Neural cell (in vitro differentiated cells): ENCODE results near the gene MAMDC2. TPM values are rescaled to one million over a fixed set of nuclear protein-coding genes. Genes with fewer than 3 reads are reported as not detected.

ENCODE experiments used
- H2AFZ ChIP-seq: fragments of 200-600, 300-800 bp; sonication (generic), shearing (Covaris generic); 2 replicates; pipeline ENCODE4 v1.6.0; 2014; ENCODE audit warnings: low read depth, mild to moderate bottlenecking, antibody characterized with exemption, low read length, moderate library complexity
- H3F3A ChIP-seq: fragments of 200-600 bp; shearing (Covaris generic); 2 replicates; pipeline ENCODE4 v1.6.1; 2016; ENCODE audit warnings: mild to moderate bottlenecking, moderate library complexity, mixed read lengths, antibody characterized with exemption, low read length; ENCODE audit not compliant: insufficient read depth, poor library complexity, severe bottlenecking
- H3K27ac ChIP-seq: fragments of 200-600, 300-800 bp; sonication (generic), shearing (Covaris generic); 2 replicates; pipeline ENCODE4 v1.5.1; 2014; ENCODE audit warnings: mild to moderate bottlenecking, low read length, moderate library complexity
- H3K27me3 ChIP-seq: fragments of 300-800, 200-600 bp; sonication (generic), shearing (Covaris generic); 2 replicates; pipeline ENCODE4 v1.6.0; 2014; ENCODE audit warnings: mild to moderate bottlenecking, low read depth, low read length, moderate library complexity; ENCODE audit not compliant: insufficient read depth
- H3K36me3 ChIP-seq: fragments of 300-800, 200-600 bp; sonication (generic), shearing (Covaris generic); 2 replicates; pipeline ENCODE4 v1.5.1; 2014; ENCODE audit warnings: mild to moderate bottlenecking, antibody characterized with exemption, low read length, moderate library complexity; ENCODE audit not compliant: insufficient read depth
- H3K4me2 ChIP-seq: fragments of 300-800, 200-600 bp; sonication (generic), shearing (Covaris generic); 2 replicates; pipeline ENCODE4 v1.6.0; 2014; ENCODE audit warnings: mild to moderate bottlenecking, low read length
- H3K4me3 ChIP-seq: fragments of 300-800, 200-600 bp; sonication (generic), shearing (Covaris generic); 2 replicates; pipeline ENCODE4 v1.5.1; 2014; ENCODE audit warnings: mild to moderate bottlenecking, low read length, moderate library complexity
- H3K79me2 ChIP-seq: fragments of 200-600 bp; shearing (Covaris generic); replicated peaks from 2 replicates; pipeline ENCODE4 v1.6.0; 2014; ENCODE audit warnings: mild to moderate bottlenecking, low read length, moderate library complexity; ENCODE audit not compliant: insufficient read depth
- H3K9ac ChIP-seq: fragments of 300-800, 200-600 bp; sonication (generic), shearing (Covaris generic); 2 replicates; pipeline ENCODE4 v1.6.1; 2016; ENCODE audit warnings: mild to moderate bottlenecking, low read length, mixed read lengths
- H3K9me2 ChIP-seq: fragments of 200-600 bp; shearing (Covaris generic); 2 replicates; pipeline ENCODE4 v1.6.1; 2016; ENCODE audit warnings: mild to moderate bottlenecking, low read length, mixed read lengths; ENCODE audit not compliant: insufficient read depth
- H3K9me3 ChIP-seq: fragments of 200-600, 300-800 bp; sonication (generic), shearing (Covaris generic); 2 replicates; pipeline ENCODE4 v1.6.1; 2016; ENCODE audit warnings: mild to moderate bottlenecking, mixed run types, low read length, moderate library complexity, mixed read lengths
- H4K20me1 ChIP-seq: fragments of 200-600 bp; shearing (Covaris generic); 2 replicates; pipeline ENCODE4 v1.6.1; 2016; ENCODE audit warnings: mild to moderate bottlenecking, mixed run types; ENCODE audit not compliant: insufficient read depth
- EP300 ChIP-seq: fragments of 450-650 bp; conservative IDR thresholded peaks from 2 replicates; pipeline ENCODE4 v1.6.1; 2014; ENCODE audit warnings: antibody characterized with exemption, mild to moderate bottlenecking, moderate library complexity; ENCODE audit not compliant: poor library complexity, severe bottlenecking
- EZH2 ChIP-seq: fragments of 200-600, 300-800 bp; shearing (Covaris generic), sonication (generic); IDR thresholded peaks from 2 replicates; pipeline ENCODE4 v1.6.1; 2014; ENCODE audit warnings: antibody characterized with exemption, low read length, borderline replicate concordance, mild to moderate bottlenecking; ENCODE audit not compliant: insufficient read depth, poor library complexity, severe bottlenecking
- MXI1 ChIP-seq: fragments of 450-650 bp; conservative IDR thresholded peaks from 2 replicates; pipeline ENCODE4 v1.6.1; 2014; ENCODE audit warnings: antibody characterized with exemption, mild to moderate bottlenecking; ENCODE audit not compliant: poor library complexity, severe bottlenecking
- POLR2AphosphoS5 ChIP-seq: IDR thresholded peaks from 2 replicates; pipeline ENCODE4 v1.6.1; 2012
- RAD21 ChIP-seq: fragments of 450-650 bp; conservative IDR thresholded peaks from 2 replicates; pipeline ENCODE4 v1.6.1; 2014; ENCODE audit warnings: antibody characterized with exemption, mild to moderate bottlenecking, moderate library complexity
- REST ChIP-seq: IDR thresholded peaks from 2 replicates; pipeline ENCODE4 v1.6.1; 2012; ENCODE audit warnings: borderline replicate concordance
- SMC3 ChIP-seq: fragments of 450-650 bp; conservative IDR thresholded peaks from 2 replicates; pipeline ENCODE4 v1.6.1; 2014; ENCODE audit warnings: antibody characterized with exemption, mild to moderate bottlenecking, moderate library complexity; ENCODE audit not compliant: poor library complexity
- TAF1 ChIP-seq: IDR thresholded peaks from 2 replicates; pipeline ENCODE4 v1.6.1; 2012; ENCODE audit warnings: low read depth
- polyA minus RNA-seq: library from RNA; depleted of rRNA, polyadenylated mRNA; stranded (reverse); fragments of >200 nt; gene quantifications from 2 replicates; pipeline ENCODE4 v1.2.3, GENCODE V29; 2014
- polyA plus RNA-seq: library from polyadenylated mRNA; depleted of rRNA; stranded (reverse); fragments of >200 nt; gene quantifications from 2 replicates; pipeline ENCODE4 v1.2.3, GENCODE V29; 2014
- TF ChIP-seq, protein P1 (sequence below): fragments of 450-650 bp; IDR thresholded peaks from 2 replicates; pipeline ENCODE4 v1.5.1; 2014; ENCODE audit warnings: antibody characterized with exemption, mild to moderate bottlenecking, moderate library complexity; ENCODE audit not compliant: poor library complexity, severe bottlenecking

The MAMDC2 gene
- polyA plus RNA-seq (0.30 and 0.56 TPM in 2 replicates), polyA minus RNA-seq (0.24 and 0.46 TPM in 2 replicates)

- H3K9ac ChIP-seq, result no peak within 1 kb of the TSS
- H3K4me2 ChIP-seq, result no peak within 1 kb of the TSS
- H3K79me2 ChIP-seq, result no peaks in the 10 kb centered on the region
- H3K9me3 ChIP-seq, result no peaks in the 10 kb centered on the region
- H3K27me3 ChIP-seq, result peaks cover 33% of the 10 kb centered on the region
- H3K27ac ChIP-seq, result no peak within 1 kb of the TSS
- no peak within 1 kb of the TSS for H2AFZ ChIP-seq
- no peaks in the 10 kb centered on the region for H3K9me2 ChIP-seq
- no peaks in the 10 kb centered on the region for H4K20me1 ChIP-seq
- H3K36me3 ChIP-seq, result no peaks in the 10 kb centered on the region
- no peaks in the 10 kb centered on the region for H3F3A ChIP-seq
- H3K4me3 ChIP-seq, result peak within 1 kb of the TSS; percentile 47
- TF ChIP-seq, protein P1, sequence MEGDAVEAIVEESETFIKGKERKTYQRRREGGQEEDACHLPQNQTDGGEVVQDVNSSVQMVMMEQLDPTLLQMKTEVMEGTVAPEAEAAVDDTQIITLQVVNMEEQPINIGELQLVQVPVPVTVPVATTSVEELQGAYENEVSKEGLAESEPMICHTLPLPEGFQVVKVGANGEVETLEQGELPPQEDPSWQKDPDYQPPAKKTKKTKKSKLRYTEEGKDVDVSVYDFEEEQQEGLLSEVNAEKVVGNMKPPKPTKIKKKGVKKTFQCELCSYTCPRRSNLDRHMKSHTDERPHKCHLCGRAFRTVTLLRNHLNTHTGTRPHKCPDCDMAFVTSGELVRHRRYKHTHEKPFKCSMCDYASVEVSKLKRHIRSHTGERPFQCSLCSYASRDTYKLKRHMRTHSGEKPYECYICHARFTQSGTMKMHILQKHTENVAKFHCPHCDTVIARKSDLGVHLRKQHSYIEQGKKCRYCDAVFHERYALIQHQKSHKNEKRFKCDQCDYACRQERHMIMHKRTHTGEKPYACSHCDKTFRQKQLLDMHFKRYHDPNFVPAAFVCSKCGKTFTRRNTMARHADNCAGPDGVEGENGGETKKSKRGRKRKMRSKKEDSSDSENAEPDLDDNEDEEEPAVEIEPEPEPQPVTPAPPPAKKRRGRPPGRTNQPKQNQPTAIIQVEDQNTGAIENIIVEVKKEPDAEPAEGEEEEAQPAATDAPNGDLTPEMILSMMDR, result no peak
- TF ChIP-seq EZH2 (no peak), TAF1 (no peak), POLR2AphosphoS5 (no peak), REST (no peak), SMC3 (no peak), MXI1 (no peak), RAD21 (no peak), EP300 (no peak)
Observed at GRCh38 chr9:70043689-70044489, at the start of gene MAMDC2. Gene MAMDC2, plus strand, starts transcription at chr9:70043848. Its CDS starts 350 bp downstream, at chr9:70044198.

GRCh38 chr9:69995846-69996245 lies 47.8 kb upstream of the MAMDC2 start:
- Histone ChIP-seq H3K9me2 (no peaks in the 10 kb centered on the region), H3K27me3 (no peaks in the 10 kb centered on the region), H3K9ac (no peak overlapping the region), H3K4me3 (no peak overlapping the region), H3F3A (no peaks in the 10 kb centered on the region), H3K79me2 (no peaks in the 10 kb centered on the region), H3K36me3 (no peaks in the 10 kb centered on the region), H4K20me1 (no peaks in the 10 kb centered on the region), H2AFZ (no peak overlapping the region), H3K27ac (no peak overlapping the region), H3K9me3 (no peaks in the 10 kb centered on the region), H3K4me2 (no peak overlapping the region)
- TF ChIP-seq EZH2 (no peak), MXI1 (no peak), REST (no peak), RAD21 (no peak)
- TF ChIP-seq, protein P1, result no peak
